ENCODE results near the gene HSFX3.
"Not testable (repeated sequence)": the region's sequence is repeated elsewhere in the genome, so short reads cannot be mapped to it uniquely, and the experiment has no call there.

Gene HSFX3

GRCh38 chrX:149525903-149526302, 23.8 kb downstream of the HSFX3 start:
- H3K9ac ChIP-seq (ENCODE audit: low read depth, low read length); H3K27me3 ChIP-seq (ENCODE audit: control insufficient read depth, insufficient read depth, low read length); H3K4me1 ChIP-seq (ENCODE audit: control insufficient read depth, insufficient read depth, low read length); H3K4me3 ChIP-seq (ENCODE audit: low read depth, low read length); H3K36me3 ChIP-seq (ENCODE audit: control insufficient read depth, insufficient read depth, low read length); H3K9me3 ChIP-seq (ENCODE audit: control insufficient read depth, insufficient read depth, low read length): not testable (repeated sequence)

- not testable (repeated sequence) for H3K27me3 ChIP-seq (ENCODE audit: control insufficient read depth, insufficient read depth, low read length); H3K9me3 ChIP-seq (ENCODE audit: control insufficient read depth, insufficient read depth, low read length); H3K9ac ChIP-seq (ENCODE audit: low read depth, low read length); H3K4me3 ChIP-seq (ENCODE audit: low read depth, low read length); H3K4me1 ChIP-seq (ENCODE audit: control insufficient read depth, insufficient read depth, low read length); H3K36me3 ChIP-seq (ENCODE audit: control insufficient read depth, insufficient read depth, low read length)
These were observed 24.3 kb downstream of the HSFX3 start for GRCh38 chrX:149525389-149525788.

DNA sequence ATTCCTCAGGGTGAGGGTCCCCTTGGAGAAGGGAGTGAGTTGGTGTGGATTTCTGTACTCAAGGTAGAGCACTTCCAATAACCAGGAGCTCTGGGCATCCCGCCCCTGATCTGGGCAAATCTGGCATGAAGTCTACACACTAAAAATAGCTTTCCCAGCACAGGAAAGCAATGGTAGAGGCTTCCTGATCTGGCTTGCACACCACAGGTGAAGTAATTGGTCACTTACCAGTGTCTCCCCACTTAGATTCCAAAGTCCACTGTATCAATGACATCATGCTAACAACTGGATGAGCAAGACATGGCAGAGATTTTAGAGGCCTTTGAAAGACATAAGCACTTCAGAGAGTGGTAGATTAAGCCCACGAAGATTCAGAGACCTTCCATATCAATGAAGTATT, 26.8 kb downstream of the HSFX3 start:
- H3K36me3 ChIP-seq (ENCODE audit: control insufficient read depth, insufficient read depth, low read length): no peaks in the 10 kb centered on the region
- H3K4me3 ChIP-seq (ENCODE audit: low read depth, low read length): no peak overlapping the region
- no peaks in the 10 kb centered on the region for H3K9me3 ChIP-seq (ENCODE audit: control insufficient read depth, insufficient read depth, low read length)
- no peak overlapping the region for H3K9ac ChIP-seq (ENCODE audit: low read depth, low read length)
- H3K4me1 ChIP-seq (ENCODE audit: control insufficient read depth, insufficient read depth, low read length): no peaks in the 10 kb centered on the region
- no peaks in the 10 kb centered on the region for H3K27me3 ChIP-seq (ENCODE audit: control insufficient read depth, insufficient read depth, low read length)

- Histone ChIP-seq H3K36me3 (ENCODE audit: control insufficient read depth, insufficient read depth, low read length) (no peaks in the 10 kb centered on the region), H3K4me1 (ENCODE audit: control insufficient read depth, insufficient read depth, low read length) (no peaks in the 10 kb centered on the region), H3K27me3 (ENCODE audit: control insufficient read depth, insufficient read depth, low read length) (no peaks in the 10 kb centered on the region), H3K9me3 (ENCODE audit: control insufficient read depth, insufficient read depth, low read length) (no peaks in the 10 kb centered on the region), H3K4me3 (ENCODE audit: low read depth, low read length) (no peak overlapping the region), H3K9ac (ENCODE audit: low read depth, low read length) (no peak overlapping the region)
These were observed 28.3 kb downstream of the HSFX3 start for GRCh38 chrX:149521438-149521837.

- not testable (repeated sequence) for H3K9ac ChIP-seq (ENCODE audit: low read depth, low read length); H3K4me3 ChIP-seq (ENCODE audit: low read depth, low read length); H3K27me3 ChIP-seq (ENCODE audit: control insufficient read depth, insufficient read depth, low read length); H3K9me3 ChIP-seq (ENCODE audit: control insufficient read depth, insufficient read depth, low read length); H3K36me3 ChIP-seq (ENCODE audit: control insufficient read depth, insufficient read depth, low read length); H3K4me1 ChIP-seq (ENCODE audit: control insufficient read depth, insufficient read depth, low read length)
These were observed 29.0 kb downstream of the HSFX3 start for GRCh38 chrX:149520636-149521277.

GRCh38 chrX:149518236-149518635, 31.5 kb downstream of the HSFX3 start:
- Histone ChIP-seq H3K4me3 (ENCODE audit: low read depth, low read length) (no peak overlapping the region), H3K9me3 (ENCODE audit: control insufficient read depth, insufficient read depth, low read length) (no peaks in the 10 kb centered on the region), H3K27me3 (ENCODE audit: control insufficient read depth, insufficient read depth, low read length) (no peaks in the 10 kb centered on the region), H3K36me3 (ENCODE audit: control insufficient read depth, insufficient read depth, low read length) (no peaks in the 10 kb centered on the region), H3K9ac (ENCODE audit: low read depth, low read length) (no peak overlapping the region), H3K4me1 (ENCODE audit: control insufficient read depth, insufficient read depth, low read length) (no peaks in the 10 kb centered on the region)

- H3K9ac ChIP-seq (ENCODE audit: low read depth, low read length): no peak overlapping the region
- no peaks in the 10 kb centered on the region for H3K4me1 ChIP-seq (ENCODE audit: control insufficient read depth, insufficient read depth, low read length)
- H3K9me3 ChIP-seq (ENCODE audit: control insufficient read depth, insufficient read depth, low read length): no peaks in the 10 kb centered on the region
- H3K36me3 ChIP-seq (ENCODE audit: control insufficient read depth, insufficient read depth, low read length): no peaks in the 10 kb centered on the region
- H3K4me3 ChIP-seq (ENCODE audit: low read depth, low read length): no peak overlapping the region
- H3K27me3 ChIP-seq (ENCODE audit: control insufficient read depth, insufficient read depth, low read length): no peaks in the 10 kb centered on the region
These were observed 32.4 kb downstream of the HSFX3 start for GRCh38 chrX:149517308-149517707.

DNA sequence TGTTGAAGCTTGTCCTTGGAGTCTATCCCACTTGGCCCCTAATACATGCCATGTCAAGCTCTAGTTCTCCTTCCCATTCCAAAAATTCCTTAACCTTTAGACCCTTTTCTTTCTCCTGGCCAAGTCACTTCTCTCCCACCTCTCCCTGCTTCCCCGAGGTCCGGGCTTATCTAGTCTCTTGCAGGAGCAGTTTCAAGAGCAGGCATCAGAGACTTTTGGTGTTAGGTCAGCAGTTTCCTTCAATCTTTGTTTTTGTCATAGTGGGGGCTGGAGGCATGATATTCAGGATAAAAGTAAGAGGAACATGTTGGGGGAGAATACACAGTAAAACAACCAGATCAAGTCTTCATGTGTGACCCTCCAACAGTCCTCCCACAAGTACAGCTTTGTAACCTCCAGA, 33.1 kb downstream of the HSFX3 start:
- H3K27me3 ChIP-seq (ENCODE audit: control insufficient read depth, insufficient read depth, low read length): no peaks in the 10 kb centered on the region
- H3K4me3 ChIP-seq (ENCODE audit: low read depth, low read length): no peak overlapping the region
- H3K9me3 ChIP-seq (ENCODE audit: control insufficient read depth, insufficient read depth, low read length): no peaks in the 10 kb centered on the region
- H3K9ac ChIP-seq (ENCODE audit: low read depth, low read length): no peak overlapping the region
- H3K4me1 ChIP-seq (ENCODE audit: control insufficient read depth, insufficient read depth, low read length): no peaks in the 10 kb centered on the region
- H3K36me3 ChIP-seq (ENCODE audit: control insufficient read depth, insufficient read depth, low read length): no peaks in the 10 kb centered on the region

GRCh38 chrX:149515954-149516602, 33.6 kb downstream of the HSFX3 start:
- Histone ChIP-seq H3K9ac (ENCODE audit: low read depth, low read length) (no peak overlapping the region), H3K4me3 (ENCODE audit: low read depth, low read length) (no peak overlapping the region), H3K27me3 (ENCODE audit: control insufficient read depth, insufficient read depth, low read length) (no peaks in the 10 kb centered on the region), H3K4me1 (ENCODE audit: control insufficient read depth, insufficient read depth, low read length) (no peaks in the 10 kb centered on the region), H3K9me3 (ENCODE audit: control insufficient read depth, insufficient read depth, low read length) (no peaks in the 10 kb centered on the region), H3K36me3 (ENCODE audit: control insufficient read depth, insufficient read depth, low read length) (no peaks in the 10 kb centered on the region)

DNA sequence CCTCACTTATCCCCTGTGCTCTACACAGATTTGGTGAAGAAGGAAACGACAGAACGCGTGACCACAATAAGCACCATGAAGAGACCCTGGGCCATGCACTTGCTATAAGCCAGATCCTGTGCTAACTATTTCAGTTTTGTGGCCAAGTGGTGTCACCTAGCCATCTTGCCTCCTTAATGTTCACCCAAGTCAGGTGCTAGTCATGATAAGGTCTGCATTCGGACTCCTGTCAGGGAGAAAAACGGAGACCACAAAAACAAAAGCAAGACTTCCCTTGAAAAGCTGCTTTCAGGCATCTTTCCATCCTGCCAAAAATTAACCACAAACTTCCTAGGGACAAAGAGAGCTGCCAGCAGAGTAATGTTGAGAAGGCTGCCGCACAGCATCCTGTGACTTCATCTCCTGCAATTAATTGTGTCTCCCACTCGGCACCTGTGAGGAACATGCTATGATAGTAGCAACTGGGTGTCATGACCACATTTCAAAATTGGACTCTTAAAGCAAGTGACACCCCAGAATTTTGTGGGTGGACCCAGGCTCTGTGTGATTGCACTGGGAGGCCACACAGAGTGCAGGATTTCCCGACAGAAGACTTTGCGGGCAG, 35.8 kb downstream of the HSFX3 start:
- no peak overlapping the region for H3K9ac ChIP-seq (ENCODE audit: low read depth, low read length)
- H3K4me3 ChIP-seq (ENCODE audit: low read depth, low read length): no peak overlapping the region
- H3K27me3 ChIP-seq (ENCODE audit: control insufficient read depth, insufficient read depth, low read length): no peaks in the 10 kb centered on the region
- no peaks in the 10 kb centered on the region for H3K36me3 ChIP-seq (ENCODE audit: control insufficient read depth, insufficient read depth, low read length)
- peaks cover 2% of the 10 kb centered on the region for H3K4me1 ChIP-seq (ENCODE audit: control insufficient read depth, insufficient read depth, low read length)
- no peaks in the 10 kb centered on the region for H3K9me3 ChIP-seq (ENCODE audit: control insufficient read depth, insufficient read depth, low read length)

- H3K27me3 ChIP-seq (ENCODE audit: control insufficient read depth, insufficient read depth, low read length): no peaks in the 10 kb centered on the region
- no peak overlapping the region for H3K4me3 ChIP-seq (ENCODE audit: low read depth, low read length)
- peaks cover 2% of the 10 kb centered on the region for H3K4me1 ChIP-seq (ENCODE audit: control insufficient read depth, insufficient read depth, low read length)
- no peaks in the 10 kb centered on the region for H3K36me3 ChIP-seq (ENCODE audit: control insufficient read depth, insufficient read depth, low read length)
- no peaks in the 10 kb centered on the region for H3K9me3 ChIP-seq (ENCODE audit: control insufficient read depth, insufficient read depth, low read length)
- no peak overlapping the region for H3K9ac ChIP-seq (ENCODE audit: low read depth, low read length)
These were observed 37.4 kb downstream of the HSFX3 start for GRCh38 chrX:149512225-149512885.

GRCh38 chrX:149511081-149511480, 38.6 kb downstream of the HSFX3 start:
- Histone ChIP-seq H3K36me3 (ENCODE audit: control insufficient read depth, insufficient read depth, low read length) (no peaks in the 10 kb centered on the region), H3K9me3 (ENCODE audit: control insufficient read depth, insufficient read depth, low read length) (no peaks in the 10 kb centered on the region), H3K27me3 (ENCODE audit: control insufficient read depth, insufficient read depth, low read length) (no peaks in the 10 kb centered on the region), H3K4me1 (ENCODE audit: control insufficient read depth, insufficient read depth, low read length) (peaks cover 2% of the 10 kb centered on the region), H3K4me3 (ENCODE audit: low read depth, low read length) (no peak overlapping the region), H3K9ac (ENCODE audit: low read depth, low read length) (no peak overlapping the region)
